GM18870 (cell line): Measurements from ENCODE around the gene NPPA.

ENCODE experiments used
- ATAC-seq: cut with Tn5 transposase; IDR thresholded peaks from one replicate; pipeline ENCODE4 v1.9.1; 2021; ENCODE audit warnings: moderate library complexity; ENCODE audit not compliant: unreplicated experiment

NPPA gene

DNA sequence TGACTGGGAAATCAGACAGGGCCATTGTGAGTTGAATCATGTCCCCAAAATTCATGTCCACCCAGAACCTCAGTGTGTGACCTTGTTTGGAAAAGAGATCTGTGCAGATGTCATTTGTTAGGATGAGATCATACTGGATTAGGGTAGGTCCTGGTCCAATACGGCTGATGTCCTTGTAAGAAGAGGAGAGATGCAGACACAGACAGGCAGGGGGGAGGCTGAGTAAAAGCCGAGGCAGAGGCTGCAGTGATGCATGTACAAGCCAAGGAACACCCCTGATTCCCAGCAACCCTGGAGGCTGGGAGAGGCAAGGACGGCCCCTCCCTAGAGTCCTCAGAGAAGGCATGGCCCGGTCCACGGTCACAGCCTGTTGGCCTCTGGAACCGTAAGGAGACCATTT, 27.0 kb upstream of the NPPA start:
- ATAC-seq: no peak

DNA sequence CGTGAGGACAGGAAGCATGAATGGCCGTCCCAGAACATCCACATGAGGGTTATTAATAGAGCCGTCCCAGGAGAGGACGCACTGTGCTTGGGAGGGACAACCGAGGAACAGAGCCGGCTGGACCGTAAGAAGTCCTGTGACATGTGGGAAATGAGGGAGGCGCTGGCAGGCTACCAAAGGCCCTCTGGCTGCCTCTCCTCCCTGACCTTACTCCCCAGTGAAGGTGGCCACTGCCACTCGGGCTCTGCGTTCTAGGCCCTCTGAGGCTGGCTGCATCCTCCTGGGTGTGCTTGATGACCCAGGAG, 26.6 kb upstream of the NPPA start:
- ATAC-seq: no peak

DNA sequence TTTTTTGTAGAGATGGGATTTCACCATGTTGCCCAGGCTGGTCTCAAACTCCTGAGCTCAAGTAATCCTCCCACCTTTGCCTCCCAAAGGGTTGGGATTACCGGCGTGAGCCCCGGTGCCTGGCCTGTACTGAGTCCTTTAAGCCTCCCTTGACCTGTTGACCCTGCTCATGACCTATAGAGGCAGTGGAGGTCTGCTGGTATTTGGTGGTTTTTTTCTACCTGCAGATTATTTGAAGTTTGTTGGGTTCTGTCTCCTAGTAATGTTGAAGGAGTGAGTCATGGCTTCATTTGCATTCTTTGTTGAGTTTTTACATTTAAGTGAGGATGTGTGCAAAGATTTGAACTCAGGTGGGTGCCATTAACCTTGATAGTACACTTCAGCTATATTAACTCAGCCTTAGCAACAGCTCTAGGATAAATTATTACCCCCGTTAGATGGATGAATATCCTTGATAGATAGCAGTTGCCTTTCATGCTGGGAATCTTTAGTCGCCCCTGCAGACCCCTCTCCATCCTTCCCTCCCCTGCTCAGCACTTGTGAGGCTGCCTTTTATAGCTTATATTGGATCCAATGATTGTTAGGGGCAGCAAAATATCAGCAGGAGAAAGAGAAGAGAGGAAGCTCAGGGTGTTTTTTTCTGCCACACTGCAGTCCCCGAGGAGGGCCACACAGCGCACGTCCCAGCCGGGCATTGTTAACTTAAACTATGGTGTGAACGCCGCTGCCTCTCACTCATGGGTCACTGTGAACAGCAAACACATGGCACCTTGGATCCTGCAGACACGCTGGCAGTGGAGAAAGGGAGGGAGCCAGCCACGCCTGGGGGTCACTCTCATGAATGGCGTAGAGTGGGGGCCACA, 26.0 kb upstream of the NPPA start:
- ATAC-seq: no peak

DNA sequence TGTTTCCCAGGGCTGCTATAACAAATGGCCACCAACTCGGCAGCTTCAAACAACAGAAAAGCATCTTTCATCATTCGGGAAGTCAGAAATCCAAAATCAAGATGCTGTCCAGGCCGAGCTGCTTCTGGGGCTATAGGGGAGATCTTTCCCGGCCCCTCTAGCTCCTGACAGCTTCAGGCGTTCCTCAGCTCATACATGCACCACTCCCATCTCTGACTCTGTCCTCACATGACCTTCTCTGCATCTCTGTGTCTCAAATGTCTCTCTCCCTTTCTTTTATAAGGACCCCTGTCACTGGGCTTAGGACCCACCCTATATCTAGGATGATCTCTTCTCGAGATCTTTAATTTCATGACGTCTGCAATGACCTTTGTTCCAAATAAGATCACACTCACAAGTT, 25.0 kb upstream of the NPPA start:
- no peak for ATAC-seq

DNA sequence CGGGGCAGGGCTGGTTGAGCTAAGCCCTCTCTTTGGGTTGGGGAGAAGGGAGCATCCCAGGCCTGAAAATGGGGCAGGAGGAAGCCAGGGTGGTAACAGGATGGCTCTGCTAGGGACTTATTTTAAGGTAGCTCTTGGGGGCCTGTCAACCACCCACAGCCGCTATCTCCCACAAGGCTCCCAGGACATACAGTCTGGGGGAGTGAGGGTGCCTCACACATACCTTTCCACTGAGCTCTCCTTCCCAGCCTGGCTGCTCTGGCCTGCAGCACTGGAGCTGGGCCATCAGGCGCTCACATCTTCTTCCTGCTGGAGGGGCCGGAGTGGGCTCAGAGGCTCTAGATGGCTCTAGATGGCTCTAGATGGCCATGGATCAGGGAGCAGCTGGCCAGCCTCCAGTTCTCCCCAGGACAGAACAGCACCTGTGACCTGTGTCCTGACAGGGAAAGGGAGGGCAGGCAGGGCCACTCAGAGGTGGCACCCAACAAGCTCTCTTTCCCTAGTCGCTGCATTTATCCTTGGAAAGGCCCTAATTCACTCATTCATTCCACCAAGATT, 22.1 kb upstream of the NPPA start:
- ATAC-seq: no peak

DNA sequence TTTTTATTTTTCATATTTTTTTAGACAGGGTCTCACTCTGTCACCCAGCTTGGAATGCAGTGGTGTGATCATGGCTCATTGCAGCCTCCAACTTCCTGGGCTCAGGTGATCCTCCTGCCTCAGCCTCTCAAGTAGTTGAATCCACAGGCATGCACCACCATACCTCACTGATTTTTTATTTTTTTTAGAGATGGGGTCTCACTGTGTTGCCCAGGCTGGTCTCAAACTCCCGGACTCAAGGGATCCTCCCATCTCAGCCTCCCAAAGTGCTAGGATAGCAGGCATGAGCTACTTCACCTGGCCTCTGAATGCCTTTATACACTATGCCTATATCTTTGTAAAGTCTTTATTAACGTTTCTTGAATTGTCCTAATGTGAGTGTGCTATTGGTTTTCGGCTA, 21.5 kb upstream of the NPPA start:
- no peak for ATAC-seq

GRCh38 chr1:11868331-11868980, 20.9 kb upstream of the NPPA start:
- no peak for ATAC-seq

DNA sequence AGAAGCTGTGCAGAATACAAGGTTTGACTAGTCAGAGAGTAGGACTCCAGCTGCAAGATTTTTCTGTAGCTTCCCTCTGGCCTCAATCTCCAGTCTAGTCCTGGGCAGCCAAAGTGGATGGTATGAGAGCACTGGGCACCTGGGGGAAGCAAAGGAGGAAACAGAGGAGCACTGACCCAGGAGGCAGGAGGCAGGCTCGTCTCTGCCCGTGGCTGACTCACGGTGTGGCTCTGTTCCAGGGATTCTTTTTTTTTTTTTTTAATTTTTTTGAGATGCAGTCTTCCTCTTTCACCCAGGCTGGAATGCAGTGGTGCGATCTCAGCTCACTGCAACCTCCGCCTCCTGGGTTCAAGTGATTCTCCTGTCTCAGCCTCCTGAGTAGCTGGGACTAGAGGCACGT, 15.3 kb upstream of the NPPA start:
- ATAC-seq: no peak

DNA sequence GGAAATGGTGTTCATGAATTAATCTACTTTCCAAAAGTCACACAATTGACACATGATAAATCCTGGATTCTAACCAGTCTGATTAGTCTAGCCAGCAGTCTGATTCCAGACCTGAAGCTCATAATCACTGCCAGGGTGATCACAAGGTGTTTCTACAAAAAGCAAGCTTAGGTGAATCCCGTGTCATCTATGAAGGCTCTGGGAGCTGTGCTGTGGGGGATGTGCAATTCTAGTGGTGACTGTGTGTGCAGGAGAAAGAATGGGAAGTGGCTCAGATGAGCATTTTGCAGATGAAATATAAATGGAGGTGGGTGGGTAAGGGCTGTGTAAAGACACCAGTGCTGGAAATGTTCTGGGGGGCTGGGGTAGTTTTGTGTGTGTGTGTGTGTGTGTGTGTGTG, 13.0 kb upstream of the NPPA start:
- ATAC-seq: no peak

DNA sequence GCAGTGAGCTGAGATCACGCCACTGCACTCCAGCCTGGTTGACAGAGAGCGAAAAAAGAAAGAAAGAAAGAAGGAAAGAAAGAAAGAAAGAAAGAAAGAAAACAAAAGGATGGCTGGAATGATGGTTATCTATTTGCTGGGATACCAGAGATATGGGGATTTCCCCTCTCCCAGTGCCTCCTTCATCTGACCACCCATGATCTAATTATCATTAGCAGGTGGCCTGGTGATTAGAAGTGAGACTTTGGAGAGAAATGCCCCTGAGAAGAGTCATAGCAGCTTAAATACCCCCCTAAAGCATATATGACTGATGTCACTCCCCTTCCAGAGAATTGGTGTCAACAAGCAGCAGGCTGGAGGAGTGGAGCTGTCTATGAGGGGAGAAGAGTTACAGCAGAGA, 12.5 kb upstream of the NPPA start:
- ATAC-seq: no peak

DNA sequence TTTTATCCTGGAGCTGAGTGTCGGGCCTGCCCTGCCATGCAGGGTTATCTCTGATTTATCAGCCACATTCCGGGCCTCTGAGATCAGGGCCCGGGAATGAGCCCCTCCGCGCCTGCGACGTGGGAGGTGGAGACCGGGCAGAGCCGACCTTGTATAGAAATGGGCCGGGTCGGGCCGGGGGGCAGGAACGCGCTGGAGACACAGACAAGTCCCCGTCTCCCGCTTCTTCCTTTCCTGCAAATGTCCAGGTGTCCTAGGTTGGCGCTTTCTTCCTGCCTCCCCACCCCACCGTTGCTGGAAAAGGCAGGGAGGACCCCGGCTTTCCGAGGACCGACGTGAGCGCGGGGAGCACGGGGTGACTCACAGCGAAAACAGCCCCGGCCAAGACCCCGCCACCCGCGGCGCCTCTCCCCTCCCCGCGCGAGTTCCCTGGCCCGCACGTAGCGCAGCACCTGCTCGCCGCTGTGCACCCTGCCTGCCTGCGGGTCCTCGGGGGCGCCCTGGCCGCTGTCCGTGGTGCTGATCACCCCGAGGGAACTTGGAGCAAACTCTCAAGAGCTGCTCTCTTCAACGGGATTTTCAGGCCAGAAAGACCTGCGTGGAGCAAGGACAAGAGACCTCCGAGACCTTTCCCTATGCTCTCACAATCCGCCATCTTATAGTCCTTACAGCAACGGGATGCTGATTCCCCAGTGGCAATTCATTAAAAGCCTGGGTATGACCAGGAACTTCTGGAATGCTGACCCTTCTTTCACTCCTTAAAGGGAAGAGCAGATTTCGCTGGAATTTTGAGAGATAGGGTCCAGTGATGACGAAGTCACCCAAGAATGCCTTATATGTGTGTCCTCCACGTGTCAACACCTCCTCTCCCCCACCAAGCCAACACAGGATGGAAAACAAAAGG, 11.6 kb upstream of the NPPA start:
- no peak for ATAC-seq

DNA sequence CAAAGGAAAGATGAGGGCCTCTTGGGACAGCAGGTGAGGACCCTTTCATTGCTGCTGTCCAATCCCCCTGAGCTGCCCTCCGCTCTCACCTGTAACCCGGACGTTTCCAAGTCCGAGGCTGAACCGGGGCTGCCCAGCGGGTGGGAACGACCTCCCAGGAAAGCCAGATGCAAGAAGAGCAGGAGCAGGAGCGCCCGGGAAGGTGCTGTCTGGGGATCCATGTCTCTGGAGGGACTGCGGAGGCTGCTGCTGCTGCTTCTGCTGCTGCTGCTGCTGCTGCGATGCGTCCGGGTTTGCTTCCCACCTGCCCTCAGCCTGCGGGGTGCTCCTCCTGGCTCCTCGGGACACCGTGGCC, 11.0 kb upstream of the NPPA start, which contains the start of gene NPPB:
NPPB (minus strand) TSS at position 333 of the 355 bp plus-strand sequence; CDS start at position 221, 112 bp downstream.
- no peak for ATAC-seq

- ATAC-seq: no peak
These were observed 10.6 kb upstream of the NPPA start for GRCh38 chr1:11858158-11858557.

DNA sequence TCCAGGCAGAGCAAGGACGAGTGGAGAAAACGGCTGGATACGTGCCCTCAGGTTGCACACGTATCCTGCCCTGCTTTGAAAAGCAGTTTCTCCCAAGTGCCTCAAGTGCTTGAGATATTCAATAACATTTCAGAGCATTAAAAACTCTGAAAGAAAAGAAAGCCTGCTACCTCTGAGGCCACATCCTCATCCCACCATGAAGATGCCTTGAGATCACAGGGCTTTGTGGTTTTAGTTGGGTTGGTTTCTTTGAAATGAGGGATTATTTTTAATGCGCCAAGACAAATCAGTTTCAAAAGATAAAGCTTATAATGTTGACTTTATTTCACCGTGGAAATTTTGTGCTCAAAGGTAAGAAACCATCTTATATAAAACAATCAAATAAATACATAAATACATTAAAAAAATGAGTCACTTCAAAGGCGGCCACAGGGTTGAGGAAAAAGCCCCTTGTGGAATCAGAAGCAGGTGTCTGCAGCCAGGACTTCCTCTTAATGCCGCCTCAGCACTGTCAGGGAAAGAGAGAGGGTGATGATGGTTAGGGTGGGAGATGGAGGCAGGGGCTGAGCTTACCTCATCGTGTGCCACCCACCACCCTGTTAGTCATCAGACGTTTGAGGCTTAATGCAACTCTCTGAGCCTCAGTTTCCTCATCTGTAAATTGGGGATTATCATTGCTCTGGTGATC, 9.7 kb upstream of the NPPA start:
- no peak for ATAC-seq

DNA sequence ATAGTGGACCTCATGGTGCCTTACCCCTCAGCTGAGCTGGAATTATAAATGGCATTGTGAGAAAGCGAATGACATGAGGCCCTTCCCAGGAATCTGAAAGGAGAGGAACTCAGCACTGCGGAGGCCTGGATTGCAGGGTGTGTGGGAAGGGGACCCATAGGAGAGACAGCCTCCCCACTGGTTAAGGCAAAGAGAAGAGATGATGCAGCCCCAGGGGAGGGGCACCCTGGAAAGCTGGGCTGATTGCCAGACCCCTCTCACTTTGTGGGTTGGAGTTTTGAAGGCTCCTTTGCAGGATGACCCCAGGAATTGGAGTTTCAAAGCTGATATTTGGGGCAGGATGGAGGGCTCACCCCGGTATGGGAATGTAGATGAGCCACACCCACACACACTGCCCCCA, 9.1 kb upstream of the NPPA start:
- ATAC-seq: no peak

GRCh38 chr1:11855430-11855829, 7.8 kb upstream of the NPPA start:
- ATAC-seq: no peak

- ATAC-seq: no peak
These were observed 6.9 kb upstream of the NPPA start for GRCh38 chr1:11854519-11854918.

GRCh38 chr1:11851180-11851579, 3.6 kb upstream of the NPPA start:
- ATAC-seq: no peak

DNA sequence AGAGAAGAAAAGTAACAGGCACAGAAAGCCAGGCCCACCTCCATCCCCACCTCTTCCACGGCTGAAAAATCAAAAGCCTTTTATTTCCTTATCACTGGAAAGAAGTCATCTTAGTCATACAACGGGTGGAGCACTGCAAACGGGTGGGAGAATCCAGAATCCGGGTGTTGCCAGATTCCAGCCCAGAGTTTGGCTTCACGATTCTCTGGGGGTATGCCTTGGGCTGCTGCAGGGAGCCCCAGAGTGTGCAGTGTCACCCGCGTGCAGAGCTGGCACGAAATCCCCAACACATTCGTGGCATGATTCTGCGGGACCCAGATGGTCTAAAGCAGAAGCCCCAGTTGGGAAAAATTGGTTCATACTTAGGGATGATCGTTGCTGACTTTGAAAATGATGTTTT, 2.6 kb upstream of the NPPA start:
- no peak for ATAC-seq

GRCh38 chr1:11848373-11848700, 754 bp upstream of the NPPA start:
- ATAC-seq: no peak
